Right forelimb (tissue), 1 donor: ENCODE measurements around the gene AQP11.
"Not testable (repeated sequence)": the region's sequence is repeated elsewhere in the genome, so short reads cannot be mapped to it uniquely, and the experiment has no call there.

Source experiments
- DNase-seq: peaks from one replicate; pipeline ENCODE4 v3.0.0-alpha.2; 2018

Gene AQP11

GRCh38 chr11:77589521-77590193 lies at the start of gene AQP11:
Gene AQP11 (plus strand): TSS chr11:77589953. CDS start chr11:77589993, 40 bp downstream.
- DNase-seq: peak; percentile 89

- DNase-seq: no peak
Observed at GRCh38 chr11:77542296-77542695, 47.5 kb upstream of the AQP11 start.

GRCh38 chr11:77547047-77547836 lies 42.5 kb upstream of the AQP11 start:
- no peak for DNase-seq

- DNase-seq: peak; percentile 50
Observed at GRCh38 chr11:77547863-77548551, 41.7 kb upstream of the AQP11 start.

- DNase-seq: no peak
Observed at GRCh38 chr11:77548552-77549445, 41.0 kb upstream of the AQP11 start.

GRCh38 chr11:77551426-77551825 lies 38.3 kb upstream of the AQP11 start:
- not testable (repeated sequence) for DNase-seq

- DNase-seq: no peak
Observed at GRCh38 chr11:77557553-77557952, 32.2 kb upstream of the AQP11 start.

- DNase-seq: no peak
Observed at GRCh38 chr11:77558380-77558779, 31.4 kb upstream of the AQP11 start.

- no peak for DNase-seq
Observed at GRCh38 chr11:77559686-77560401, 29.9 kb upstream of the AQP11 start.

GRCh38 chr11:77560605-77561004 lies 29.1 kb upstream of the AQP11 start:
- no peak for DNase-seq

- no peak for DNase-seq
Observed at GRCh38 chr11:77561257-77561656, 28.5 kb upstream of the AQP11 start.

- no peak for DNase-seq
Observed at GRCh38 chr11:77568306-77568705, 21.4 kb upstream of the AQP11 start.

- no peak for DNase-seq
Observed at GRCh38 chr11:77568916-77569675, 20.7 kb upstream of the AQP11 start.

GRCh38 chr11:77569676-77570070 lies 20.1 kb upstream of the AQP11 start:
- no peak for DNase-seq

- not testable (repeated sequence) for DNase-seq
Observed at GRCh38 chr11:77570896-77571295, 18.9 kb upstream of the AQP11 start.

- not testable (repeated sequence) for DNase-seq
Observed at GRCh38 chr11:77575428-77575827, 14.3 kb upstream of the AQP11 start.

- no peak for DNase-seq
Observed at GRCh38 chr11:77580712-77581337, 8.9 kb upstream of the AQP11 start.

- DNase-seq: no peak
Observed at GRCh38 chr11:77589181-77589520, 602 bp upstream of the AQP11 start.

- peak; percentile 60 for DNase-seq
Observed at GRCh38 chr11:77590194-77590782, 535 bp downstream of the AQP11 start.

- no peak for DNase-seq
Observed at GRCh38 chr11:77592727-77593126, 3.0 kb downstream of the AQP11 start.
